KG1 (cell line): ENCODE results near the gene PDXK.

Experiments
- DNase-seq: peaks from one replicate; lab custom pipeline; 2025; lab: John Stamatoyannopoulos, UW

PDXK gene

DNA sequence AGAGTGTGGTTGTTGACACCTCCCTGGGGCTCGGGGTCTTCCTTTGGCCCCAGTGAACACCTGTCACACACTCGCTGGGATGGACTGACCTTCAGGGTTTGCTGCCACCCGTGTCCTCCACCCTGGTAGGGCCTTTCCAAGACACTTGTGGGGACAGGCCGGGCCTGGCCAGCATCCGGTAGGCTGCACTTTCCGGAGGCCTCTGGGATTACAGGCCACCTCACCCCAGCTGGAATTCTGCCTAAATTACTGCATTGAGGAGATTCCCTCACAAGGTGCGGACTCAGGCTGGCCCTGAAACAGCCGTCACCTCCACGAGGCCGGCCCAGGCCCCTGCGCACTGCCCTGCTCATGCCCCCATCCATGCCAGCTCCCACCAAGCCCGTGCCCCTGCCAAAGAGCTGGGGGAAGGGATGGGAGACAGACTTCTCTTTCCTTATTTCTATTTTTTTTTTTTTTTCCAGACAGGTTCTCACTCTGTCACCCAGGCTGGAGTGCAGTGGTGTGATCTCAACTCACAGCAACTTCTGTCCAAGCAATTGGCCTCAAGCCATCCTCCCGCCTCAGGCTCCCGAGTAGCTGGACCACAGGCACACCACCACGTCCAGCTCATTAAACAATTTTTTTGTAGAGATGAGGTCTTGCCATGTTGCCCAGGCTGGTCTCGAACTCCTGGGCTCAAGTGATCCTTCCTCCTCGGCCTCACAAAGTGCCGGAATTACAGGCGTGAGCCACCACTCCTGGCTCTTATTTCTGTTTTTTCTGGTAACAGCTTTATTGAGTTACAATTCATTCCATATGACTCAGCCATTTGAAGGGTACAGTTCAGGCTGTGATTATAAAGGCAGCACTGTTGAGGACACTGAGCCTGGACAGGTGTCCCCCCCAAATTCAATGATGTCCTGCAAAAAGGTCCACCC is 45.9 kb downstream of the PDXK start:
- DNase-seq = no peak

DNA sequence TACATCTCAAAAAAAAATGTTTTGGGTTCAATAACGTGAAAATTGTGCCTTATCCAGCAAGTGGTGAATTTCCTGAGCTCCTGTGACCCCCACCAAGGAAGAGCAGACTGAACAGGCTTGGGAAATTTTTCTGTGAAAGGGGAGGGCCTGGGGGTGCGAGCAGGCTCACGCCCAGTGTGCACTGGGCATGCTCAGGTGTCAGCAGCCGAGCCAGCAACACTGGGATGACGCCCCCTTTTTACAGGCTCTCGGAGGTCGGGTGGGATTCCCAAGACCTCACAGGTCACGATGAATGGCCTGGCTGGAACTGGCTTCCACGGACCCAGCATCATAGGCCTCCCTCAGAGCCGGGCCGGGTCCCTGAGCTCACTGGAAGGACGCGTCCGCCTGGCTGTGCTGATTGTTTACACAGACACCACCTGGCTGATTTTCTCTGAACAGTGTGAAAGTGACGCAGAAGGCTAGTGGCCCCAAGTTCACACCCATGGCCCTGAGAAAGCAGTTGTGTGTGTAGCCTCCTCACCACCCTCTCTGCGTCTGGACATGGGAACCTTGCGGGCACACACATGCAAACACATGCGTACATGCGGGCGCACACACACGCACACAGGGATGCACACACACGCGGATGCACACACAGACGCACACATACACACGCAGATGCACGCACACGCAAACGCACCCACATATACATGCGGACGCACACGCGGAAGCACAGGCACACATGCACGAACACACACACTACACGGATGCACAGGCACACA is 48.0 kb downstream of the PDXK start:
- no peak for DNase-seq

DNA sequence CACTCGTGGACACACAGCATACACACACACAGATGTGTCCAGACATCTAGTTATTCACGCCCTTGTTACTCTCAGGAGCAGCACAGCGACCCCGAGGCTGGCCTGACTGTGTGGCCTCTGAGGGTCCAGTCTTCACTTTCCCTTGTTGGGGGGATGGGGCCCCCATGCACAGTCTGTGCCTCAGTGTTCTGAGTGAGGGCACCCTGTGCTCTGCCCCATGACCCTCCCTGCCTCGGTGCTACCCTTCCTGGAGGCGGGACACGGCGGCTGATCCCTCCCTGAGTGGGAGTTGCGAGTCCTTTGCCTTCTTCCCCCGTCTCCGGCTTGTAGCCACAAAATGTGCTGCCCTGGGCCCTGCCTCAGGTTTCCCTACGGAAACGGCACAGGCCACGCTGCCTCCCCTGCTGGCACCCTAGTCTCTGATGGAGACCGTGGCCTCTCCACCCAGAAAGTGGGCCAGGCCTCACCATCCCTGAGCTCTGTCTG is 48.6 kb downstream of the PDXK start:
- DNase-seq = no peak

DNA sequence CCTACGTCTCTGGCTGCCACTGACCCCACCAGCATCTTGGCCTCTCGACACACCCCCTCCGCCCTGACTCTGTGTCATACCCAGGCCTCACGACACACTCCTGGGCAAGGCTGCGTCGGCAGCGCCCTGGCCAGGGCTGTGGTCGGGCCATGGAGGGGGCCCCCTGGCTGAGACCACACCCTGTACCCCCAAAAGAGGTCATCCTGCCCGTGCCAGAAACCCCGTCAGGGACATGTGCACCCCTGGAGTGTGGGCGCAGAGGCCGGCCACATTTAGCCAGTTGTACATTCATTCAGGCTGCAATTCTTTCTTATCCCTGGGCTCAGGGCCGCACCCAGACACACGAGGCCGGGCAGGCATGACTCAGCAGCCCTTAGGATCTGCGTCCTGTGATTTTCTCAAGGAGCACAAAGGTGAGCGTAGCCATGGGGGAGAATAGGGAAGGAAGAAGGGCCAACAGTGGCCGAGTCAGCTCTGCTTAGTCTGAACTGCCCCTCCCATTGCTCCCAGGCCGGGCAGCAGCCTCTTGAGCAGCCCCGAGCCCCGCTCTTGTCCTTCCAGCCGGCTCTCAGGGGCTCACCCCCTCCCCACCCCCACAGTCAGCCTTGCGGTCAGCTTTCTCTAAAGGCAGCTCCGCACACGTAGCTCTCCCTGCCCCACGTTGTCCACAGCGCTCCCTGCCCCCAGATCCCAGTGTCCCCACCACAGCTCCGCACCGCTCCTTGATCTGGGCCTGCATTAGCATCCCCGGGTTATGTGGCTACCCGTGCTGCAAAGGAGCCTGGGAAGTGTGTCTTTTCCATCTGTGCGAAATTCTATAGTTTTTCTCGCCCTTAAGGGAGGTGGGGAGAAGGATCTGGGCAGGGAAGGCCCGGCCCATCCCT is 49.3 kb downstream of the PDXK start:
- DNase-seq = no peak

DNA sequence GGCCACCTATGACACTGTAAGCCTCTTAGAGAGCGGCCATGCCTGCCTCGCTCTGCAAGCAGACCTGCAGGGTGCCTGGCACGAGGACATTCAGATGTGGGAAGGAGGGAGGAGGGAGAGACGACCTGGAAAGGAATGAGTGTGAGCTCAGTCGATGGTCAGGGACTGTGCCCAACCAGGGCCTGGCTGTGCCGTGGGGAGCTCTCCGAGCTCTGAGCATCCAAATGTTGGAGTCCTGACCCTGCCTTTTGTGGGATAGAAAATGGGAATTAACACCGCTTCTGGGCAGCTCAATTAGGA is 49.9 kb downstream of the PDXK start:
- DNase-seq = no peak

DNA sequence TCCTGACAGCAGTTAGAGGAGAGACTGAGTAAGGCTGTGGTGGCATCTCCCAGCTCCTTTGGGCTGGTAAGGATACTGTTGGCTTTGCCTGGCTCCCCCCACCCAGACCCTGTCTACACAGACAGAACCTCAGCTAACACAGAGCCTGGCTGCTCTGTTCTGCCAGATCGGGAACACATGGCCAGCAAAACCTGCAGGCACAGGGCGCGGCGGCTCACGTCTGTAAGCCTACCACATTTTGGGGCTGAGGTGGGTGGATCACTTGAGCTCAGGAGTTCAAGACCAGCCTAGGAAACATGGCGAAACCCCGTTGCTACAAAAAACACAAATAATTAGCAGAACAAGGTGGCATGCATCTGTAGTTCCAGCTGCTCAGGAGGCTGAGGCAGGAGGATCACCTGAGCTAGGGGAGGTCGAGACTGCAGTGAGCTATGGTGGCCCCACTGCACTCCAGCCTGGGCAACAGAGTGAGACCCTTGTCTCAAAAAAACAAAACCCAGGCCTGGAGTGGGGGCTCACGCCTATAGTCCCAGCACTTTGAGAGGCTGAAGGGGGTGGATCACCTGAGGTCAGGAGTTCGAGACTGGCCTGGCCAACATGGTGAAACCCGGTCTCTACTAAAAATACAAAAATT is 50.5 kb downstream of the PDXK start:
- DNase-seq = no peak

DNA sequence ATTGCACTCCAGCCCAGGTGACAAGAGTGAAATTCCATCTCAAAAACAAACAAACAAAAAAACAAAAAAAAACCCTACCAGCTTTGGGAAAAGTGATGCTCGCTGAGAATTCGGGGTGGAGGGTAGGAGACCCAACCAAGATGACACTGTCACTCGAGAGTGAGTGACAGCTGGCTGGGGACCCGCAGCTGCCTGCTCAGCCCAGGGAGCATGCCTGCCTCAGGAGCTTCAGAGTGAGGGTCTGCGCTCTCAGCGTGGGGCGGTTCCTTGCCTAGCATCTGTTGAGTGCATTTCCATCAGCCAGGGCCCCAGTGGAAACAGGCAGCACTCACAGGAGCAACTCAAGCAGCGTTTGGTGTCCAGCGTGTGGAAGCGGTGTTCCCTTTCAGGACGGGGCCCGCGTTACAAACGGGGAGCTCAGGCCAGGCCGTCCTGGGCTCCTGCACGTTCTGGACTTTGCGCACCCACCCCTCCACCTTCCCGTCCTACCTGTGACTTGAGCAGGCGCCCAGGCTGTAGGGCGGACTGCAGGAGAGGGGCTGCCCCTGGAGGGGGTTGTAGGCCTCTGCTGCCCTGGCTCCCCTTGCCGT is 51.2 kb downstream of the PDXK start:
- DNase-seq = no peak

DNA sequence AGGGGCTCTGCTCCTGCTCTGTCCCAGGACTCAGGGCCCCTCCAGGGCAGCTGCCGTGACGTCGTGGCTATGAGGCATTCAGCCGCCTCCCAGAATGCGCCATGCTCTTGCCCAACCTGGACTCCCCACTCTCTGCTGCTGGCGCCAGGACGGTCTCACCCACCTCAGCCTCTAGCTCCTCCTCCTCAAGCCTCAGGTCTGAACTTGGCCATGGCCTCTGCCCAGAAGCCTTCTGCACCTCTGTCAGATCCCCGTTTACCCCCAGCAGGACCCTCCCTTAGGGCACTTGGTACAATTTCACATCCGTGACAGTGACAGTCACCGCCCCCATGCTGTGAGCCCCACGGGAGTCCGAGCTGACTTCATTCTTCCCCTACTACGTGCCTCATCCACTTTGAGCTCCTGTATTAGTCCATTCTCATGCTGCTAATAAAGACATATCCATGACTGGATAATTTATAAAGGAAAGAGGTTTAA is 52.3 kb downstream of the PDXK start:
- DNase-seq = no peak

DNA sequence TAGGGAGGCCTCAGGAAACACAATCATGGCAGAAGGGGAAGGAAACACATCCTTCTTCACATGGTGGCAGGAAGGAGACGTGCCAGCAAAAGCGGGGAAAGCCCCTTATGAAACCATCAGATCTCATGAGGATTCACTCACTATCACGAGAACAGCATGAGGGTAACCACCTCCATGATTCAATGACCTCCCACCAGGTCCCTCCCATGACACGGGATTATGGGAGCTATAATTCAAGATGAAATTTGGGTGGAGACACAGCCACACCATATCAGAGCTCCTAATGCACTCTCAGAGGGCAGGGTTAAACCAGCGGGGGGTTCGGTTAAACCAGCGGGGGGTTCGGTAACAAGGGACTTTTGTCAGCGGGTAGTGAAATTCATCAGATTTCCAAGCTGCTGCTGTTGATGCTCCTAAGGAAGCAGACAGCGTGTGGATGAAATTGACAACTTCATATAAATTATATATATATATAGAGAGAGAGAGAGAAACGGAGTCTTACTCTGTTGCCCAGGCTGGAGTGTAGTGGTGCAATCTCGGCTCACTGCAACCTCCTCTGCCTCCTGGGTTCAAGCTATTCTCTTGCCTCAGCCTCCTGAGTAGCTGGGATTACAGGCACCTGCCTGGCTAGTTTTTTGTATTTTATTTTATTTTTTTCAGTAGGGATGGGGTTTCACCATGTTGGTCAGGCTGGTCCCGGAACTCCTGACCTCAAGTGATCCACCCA is 52.9 kb downstream of the PDXK start:
- DNase-seq = no peak

DNA sequence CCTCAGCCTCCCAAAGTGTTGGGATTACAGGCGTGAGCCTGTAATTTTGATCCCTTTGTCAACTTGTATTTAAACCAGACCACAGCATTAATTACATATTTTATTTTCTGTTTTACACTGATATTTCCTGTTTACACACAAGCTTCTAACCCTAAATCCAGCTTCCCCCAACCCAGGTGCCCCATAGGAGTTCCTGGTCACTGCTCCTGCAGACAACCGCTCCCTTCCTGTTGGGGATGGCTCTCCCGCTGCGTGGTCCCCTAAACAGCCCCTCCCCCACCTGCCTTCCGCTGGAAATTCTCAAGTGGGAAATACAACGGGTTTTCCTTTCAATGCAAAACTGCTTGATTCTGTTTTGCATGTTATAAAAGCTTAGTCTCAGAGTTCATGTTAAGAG is 53.5 kb downstream of the PDXK start:
- DNase-seq = no peak

DNA sequence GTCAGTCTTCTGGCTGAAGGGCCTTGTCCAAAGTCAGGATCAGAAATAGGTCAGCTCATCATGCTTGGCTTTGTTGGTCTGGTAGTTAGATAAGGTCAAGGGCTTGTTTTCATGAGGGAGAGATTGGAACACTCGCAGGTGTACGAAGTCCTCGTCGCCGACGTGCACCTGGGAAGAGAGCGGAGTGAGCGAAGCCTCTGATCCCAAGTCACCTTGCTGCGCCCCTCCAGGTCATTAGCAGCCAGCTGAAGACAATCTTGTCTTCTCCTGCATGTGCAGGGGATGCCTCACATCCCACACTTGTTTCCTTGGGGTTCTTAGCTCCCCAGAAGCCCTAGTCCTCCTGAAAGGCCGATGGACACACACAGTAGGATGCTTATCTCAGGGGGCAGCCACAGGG is 55.2 kb downstream of the PDXK start:
- no peak for DNase-seq

DNA sequence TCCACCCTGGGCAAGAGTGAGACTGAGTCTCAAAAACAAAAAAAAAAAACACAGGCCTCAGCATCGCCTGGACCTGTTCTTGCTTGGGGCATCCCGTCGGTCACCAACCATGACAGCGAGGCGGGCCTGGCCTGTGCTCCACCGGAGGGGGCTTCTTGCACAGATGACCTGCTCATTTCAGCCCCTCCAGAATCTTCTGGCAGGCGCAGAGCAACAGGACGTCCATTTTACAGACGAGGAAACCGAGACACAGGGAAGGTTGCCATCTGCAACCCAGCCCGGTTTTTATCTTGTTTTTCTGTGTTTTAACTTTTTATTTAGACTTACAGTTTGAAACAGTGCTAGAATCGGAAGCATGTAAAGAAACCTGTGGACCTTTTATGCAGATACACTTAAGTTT is 56.3 kb downstream of the PDXK start:
- no peak for DNase-seq

DNA sequence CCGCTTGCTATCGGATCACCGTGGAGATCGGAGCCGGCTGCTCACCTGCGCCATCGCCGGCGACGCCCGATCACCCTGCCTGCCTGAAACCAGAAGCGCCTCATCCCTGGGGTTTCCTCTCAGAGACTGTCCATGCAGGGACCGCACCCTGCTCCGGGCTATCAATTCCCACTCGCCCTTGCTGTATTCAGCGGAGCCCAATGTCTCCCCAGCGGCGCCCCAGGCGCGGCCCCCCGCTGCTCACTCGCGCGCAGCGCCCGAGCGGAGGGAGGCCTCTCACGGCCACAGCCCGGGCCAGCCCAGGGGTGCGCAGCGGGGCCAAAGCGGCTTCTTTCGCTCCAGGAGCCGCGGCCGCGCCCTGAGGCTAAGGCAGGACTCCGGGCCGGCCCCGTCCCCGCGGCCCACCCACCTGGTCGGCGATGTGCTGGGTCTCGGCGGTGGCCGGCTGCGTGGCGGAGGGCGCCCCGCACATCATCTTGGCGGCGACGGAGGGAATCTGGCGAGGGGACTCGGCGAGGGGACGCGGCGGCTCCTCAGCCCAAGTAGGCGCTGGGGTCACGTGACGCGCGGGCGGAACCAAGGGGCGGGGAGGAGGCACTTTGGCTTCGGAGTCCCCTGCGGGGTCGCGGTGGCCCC is 57.0 kb downstream of the PDXK start, which contains the start of gene CSTB:
Gene CSTB (minus strand): TSS at position 514 of the 636 bp plus-strand sequence. CDS start 39 bp downstream, at position 475.
- DNase-seq = peak; percentile 37

DNA sequence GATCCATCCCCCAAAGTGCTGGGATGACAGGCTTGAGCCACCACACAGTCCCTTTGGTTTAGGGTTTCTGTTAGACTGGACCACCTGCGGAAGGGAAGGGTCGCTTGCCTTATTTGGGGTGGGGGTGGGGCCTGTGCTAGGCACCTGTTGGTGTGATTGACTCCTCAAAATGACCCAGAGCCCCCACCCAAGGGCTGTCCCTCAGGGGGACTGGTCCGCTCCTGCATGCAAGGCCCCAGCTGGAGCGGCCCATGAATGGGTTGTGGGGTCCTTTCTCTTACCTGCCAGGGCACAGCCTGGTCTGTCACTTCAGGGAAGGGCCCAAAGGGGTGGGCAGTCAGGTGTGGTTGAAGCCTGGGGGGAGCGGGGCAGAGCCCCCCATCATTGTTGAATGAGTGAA is 59.0 kb downstream of the PDXK start:
- DNase-seq = no peak

DNA sequence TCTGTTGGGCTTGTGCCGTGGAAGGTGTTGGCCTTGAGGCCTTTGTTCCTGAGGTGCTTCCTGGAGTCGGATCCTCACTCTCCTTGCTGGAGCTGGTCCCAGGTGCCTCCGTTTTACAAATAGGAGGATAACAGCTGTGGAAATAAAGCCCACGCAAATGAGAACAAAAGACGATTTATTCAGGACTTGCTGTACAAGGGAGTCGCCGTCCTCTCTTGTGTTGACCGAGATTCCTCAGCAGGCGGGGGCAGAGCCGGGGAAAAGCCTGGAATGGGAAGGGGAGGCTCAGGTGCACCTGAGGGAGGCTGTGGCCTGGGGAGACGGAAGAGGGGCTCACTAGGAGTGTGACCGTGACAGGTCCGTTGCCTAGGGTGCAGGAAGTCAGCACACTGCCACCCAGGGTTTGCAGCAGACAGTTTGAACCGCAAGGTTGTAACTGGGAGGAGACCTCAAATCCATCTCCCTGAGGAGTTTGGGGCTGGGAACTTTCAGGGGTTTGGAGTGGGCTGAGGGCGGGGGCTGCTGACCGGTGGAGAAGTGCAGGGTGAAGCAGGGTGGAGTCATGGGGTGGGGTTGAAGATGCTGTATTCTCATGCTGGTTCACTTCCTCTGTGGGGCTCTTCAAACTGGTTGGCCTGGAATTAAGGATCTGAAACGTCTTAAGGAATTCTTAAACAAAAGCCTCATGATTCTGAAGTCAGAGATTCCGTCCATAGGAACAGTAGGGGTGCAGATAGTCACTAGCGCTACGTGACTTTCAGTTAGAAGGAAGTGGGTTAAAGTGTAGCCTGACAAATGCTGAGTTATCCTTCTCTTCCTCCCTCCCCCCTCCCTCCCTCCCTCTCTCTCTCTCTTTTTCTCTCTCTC is 59.8 kb downstream of the PDXK start:
- DNase-seq = no peak

DNA sequence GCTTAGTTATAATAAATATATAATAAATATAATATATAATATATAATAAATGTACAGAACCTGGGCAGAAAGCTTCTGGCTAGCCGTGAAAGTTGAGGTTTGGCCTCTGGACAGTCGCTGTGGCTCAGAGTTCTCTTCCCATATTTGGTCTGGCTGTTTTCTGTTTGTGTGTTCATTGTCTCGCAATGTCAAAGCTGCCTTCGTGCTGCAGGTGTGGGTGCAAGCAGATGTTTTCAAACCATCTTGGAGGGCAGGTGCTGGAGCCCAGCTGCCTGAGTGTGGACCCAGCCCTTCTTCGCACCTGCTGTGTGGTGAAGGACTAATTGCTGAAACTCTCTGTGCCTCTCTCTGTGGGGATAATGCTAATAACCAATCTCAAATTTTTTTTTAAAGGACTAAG is 60.7 kb downstream of the PDXK start:
- DNase-seq = no peak

DNA sequence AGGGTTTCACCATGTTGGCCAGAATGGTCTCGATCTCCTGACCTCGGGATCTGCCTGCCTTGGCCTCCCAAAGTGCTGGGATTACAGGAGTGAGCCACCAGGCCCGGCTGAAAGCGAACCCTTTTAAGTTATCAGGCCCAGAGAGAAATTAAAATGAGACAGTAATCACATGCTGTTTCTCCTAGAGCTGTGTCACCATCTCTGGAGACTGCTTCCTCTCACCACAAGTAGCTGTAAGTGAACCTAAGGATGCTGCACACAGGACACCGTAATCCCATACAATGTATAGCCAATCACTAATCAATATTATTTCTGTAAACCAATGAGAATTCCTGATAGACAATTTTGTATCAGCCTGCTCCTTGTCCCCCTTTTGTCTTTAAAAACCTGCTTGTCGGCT is 62.9 kb downstream of the PDXK start:
- DNase-seq = no peak

DNA sequence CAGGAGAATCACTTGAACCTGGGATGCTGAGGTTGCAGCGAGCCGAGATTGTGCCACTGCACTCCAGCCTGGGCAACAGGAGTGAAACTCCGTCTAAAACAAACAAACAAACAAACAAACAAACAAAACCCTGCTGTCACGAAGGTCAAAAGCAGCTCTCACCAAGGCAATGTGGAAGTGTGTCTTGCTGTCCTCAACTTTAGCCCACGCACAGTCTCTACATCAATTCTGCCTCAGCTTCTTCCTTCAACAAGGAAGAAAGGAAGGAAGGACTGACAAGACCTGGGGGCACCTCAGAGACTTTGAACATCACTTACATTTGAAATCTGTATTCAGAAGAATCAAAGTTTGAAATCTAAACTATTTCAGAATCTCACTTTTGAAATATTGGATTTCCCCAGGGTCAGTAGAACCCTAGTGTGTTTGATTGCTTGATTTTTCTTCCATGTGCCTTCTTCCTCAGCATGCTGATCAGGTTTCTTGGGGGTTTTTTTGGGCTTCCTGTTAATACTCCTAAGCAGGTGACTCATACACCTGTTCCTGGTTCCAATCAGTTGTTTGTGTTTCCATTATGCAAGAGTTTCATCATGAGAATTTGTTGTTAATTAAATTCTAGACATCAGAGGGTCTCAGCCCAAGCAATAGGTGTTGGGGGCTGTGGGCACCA is 63.6 kb downstream of the PDXK start:
- DNase-seq = no peak
